ENCODE results near the gene STMN3.
"Not testable (repeated sequence)": the region's sequence is repeated elsewhere in the genome, so short reads cannot be mapped to it uniquely, and the experiment has no call there.

Gene STMN3

GRCh38 chr20:63675681-63676368 is 22.6 kb upstream of the STMN3 start:
- DNase-seq: no peak

GRCh38 chr20:63673951-63674350 is 20.7 kb upstream of the STMN3 start:
- no peak for DNase-seq

DNA sequence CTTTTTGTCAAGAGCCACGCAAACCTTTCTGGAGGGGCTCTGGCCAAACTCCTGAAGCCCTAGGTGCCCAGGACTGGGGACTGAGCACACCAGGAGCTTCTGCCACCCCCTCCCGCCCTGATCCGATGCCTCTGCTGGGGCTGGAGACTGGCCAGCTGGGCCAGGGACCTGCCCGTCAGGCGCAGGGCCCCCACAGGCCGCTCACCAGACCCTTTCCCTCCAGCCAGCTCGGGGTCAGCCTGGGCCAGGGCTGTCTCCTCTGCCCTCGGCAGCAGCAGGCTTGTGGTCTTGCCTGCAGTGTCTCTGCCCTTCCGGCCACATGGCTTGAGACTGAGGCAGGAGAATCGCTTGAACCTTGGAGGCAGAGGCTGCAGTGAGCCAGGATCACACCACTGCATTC is 19.4 kb upstream of the STMN3 start:
- no peak for DNase-seq

GRCh38 chr20:63671695-63672094 is 18.5 kb upstream of the STMN3 start:
- DNase-seq: not testable (repeated sequence)

GRCh38 chr20:63668351-63668750 is 15.1 kb upstream of the STMN3 start:
- DNase-seq: no peak

GRCh38 chr20:63667858-63668257 is 14.6 kb upstream of the STMN3 start:
- no peak for DNase-seq

GRCh38 chr20:63665708-63666107 is 12.5 kb upstream of the STMN3 start:
- DNase-seq: no peak

DNA sequence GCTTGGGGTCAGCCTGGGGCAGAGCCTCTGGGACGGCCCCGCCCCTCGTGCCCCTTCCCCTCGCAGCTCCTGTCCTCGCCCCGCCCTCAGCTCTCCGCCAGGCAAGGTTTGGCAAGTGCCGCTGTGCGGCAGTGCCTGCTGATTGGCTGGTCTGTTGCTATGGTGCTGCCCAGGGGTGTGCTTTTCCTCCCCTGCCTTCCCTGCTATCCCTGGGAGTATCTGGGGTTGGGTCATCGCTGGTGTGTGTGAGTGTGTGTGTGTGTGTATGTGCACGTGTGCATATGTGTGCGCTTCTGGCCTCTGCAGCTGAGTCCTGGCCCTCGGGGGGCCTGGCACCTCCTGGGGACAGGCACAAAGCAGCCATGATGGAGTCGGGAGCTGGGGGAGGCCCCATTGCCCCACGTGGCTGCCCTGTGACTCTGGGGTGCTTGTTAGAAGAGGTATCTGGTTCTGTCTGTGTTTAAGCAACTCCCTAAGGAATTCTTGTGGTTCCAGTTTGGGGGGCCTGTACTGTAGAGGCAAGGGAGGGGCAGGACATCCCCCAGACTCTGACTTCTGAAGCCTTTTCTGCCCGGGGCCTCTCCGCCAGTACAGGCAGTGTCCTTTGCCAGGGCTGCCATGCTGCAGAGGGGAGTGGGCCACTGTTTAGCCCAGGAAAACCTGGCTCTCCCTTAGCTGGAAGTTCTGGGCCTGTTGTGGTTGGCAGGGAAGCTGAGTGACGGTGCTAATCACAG is 11.8 kb upstream of the STMN3 start:
- DNase-seq: peak; percentile 87

DNA sequence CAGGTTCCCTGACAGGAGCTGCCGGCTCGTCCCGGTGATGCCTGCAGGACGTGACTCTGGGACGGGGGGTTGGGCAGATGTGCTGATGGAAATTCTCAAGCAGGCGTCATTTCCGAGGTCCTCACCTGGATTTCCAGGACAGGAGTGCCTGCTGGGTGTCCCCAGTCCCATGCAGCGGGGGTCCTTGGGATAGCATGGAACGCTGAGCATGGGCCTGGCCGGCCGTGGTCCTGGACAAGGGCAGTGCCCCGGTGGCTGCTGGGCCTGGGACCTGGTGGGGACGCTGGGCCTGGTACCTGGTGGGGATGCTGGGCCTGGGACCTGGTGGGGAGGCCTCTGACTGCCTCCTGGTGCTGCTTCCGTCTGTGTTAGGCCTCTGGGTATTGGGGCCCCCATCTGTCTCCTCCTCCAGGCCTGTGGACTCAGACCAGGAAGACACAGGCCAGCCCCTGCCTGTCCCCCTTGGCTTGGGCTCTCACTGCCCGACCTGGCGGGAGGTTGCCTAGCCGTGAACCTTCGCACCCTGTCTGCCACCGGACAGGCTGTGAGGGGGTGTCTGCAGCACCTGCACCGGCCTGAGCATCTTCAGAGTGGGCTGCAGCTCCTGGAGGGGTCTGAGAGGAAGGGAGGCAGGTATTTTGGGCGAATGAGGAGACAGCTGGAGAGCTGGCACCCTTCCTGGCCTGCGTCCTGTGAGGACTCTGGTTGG is 11.1 kb upstream of the STMN3 start:
- no peak for DNase-seq

GRCh38 chr20:63663332-63664066 is 10.3 kb upstream of the STMN3 start:
- no peak for DNase-seq

GRCh38 chr20:63662813-63663189 is 9.6 kb upstream of the STMN3 start:
- DNase-seq: no peak

DNA sequence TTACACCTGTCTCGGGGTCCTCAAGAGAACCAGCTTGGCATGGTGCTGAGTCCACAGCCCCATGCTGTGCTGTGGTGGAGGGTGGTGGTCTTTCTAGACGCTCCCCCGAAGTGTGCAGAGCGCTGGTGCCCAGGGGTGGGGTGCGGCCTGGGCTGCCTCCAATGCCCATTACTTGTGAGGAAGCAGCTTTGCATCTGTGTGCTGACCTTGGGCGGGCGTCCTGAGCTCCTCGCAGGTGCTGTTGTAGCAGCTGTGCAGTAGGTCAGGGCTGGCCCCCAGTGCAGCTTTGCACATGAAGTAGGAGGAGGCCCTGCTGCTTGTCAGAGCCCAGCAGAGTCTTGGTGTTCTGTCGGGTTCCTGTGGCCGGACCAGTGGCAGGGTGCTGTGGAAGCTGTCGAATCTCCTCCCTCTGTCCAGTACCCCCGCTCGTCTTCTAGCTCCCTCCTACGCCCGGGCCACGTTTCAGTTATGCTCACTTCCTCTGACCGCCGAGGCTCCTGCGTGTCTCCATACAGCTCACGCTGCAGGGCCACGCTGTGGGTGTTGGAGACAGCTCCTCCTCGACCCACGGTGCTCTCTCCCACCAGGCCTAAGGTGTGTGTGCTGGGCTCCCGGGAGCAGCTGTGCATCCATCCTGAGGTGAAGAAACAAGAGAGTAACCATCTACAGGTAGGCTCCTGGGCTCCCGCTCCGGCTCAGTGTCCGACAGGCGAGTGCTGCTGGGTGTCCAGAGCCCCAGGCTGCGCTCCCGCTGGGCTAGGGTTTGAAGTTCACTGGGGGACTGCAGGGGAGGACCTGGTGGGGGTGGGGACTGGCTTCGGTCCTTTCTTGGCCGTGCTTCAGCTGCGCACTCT is 9.0 kb upstream of the STMN3 start:
- no peak for DNase-seq

DNA sequence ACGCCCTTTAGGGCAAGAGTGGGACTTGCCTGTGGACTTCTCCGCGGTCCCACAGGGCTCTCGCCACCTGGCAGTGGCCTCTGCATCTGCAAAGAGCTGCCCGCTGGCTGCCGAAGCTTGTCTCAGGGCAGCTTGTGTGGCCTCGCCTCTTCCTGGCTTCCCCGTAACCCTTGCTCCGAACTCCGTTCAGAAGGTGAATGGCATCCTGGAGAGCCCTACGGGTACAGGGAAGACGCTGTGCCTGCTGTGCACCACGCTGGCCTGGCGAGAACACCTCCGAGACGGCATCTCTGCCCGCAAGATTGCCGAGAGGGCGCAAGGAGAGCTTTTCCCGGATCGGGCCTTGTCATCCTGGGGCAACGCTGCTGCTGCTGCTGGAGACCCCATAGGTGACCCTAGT is 7.9 kb upstream of the STMN3 start:
- DNase-seq: no peak

DNA sequence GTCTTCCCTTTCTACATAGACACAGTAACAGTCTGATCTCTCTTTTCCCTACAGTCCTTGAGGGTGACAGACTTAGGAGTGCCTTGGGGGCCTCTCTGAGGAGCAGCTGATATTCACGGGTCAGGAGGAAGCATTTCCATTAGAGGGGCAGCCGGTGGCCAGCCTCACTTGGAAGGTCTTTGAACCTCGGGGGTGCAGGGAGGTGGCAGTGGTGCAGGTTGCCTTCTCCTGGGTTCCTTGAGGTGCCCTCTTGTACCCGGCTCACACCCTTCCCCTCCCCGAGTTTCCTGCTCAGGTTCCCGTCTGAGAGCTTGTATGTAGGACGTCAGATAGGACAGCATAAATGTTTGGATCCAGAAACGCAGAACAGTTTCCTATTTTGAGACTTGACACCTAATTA is 7.4 kb upstream of the STMN3 start:
- DNase-seq: no peak

- DNase-seq: not testable (repeated sequence)
Observed at GRCh38 chr20:63660174-63660573, 7.0 kb upstream of the STMN3 start.

GRCh38 chr20:63659370-63659769 is 6.1 kb upstream of the STMN3 start:
- DNase-seq: no peak

GRCh38 chr20:63658749-63659187 is 5.5 kb upstream of the STMN3 start:
- DNase-seq: no peak

DNA sequence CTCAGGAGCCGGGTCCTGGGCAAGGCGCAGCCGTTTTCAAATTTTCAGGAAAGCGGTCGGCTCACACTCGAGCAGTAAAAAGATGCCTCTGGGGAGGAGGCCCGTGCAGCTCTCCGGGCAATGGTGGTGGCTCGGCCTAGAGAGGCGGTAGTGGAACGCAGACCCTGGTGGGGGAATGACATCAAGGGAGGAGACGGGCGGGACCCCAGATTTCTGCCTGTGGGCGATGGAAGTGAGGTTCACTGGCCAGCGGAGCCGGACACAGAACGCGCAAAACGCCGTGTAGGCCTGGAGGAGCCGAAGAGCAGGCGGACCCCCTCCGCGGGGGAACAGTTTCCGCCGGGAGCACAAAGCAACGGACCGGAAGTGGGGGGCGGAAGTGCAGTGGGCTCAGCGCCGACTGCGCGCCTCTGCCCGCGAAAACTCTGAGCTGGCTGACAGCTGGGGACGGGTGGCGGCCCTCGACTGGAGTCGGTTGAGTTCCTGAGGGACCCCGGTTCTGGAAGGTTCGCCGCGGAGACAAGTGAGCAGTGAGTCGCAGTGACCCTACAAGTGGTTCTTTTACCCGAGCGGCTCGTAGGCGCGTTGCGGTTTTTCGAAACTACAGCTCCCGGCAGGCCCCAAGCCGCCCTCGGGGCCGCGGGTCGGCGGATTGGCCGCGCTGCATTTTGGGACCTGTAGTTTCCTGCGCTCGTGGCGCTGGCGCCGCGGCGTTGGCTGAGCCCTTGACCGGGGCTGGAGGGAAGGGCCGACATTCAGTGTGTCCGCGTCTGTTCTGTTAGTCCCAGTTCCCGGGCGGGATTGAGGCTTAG is 4.9 kb upstream of the STMN3 start, which contains the start of gene RTEL1:
Gene RTEL1, plus strand, starts transcription at position 376 of the 812 bp plus-strand sequence. CDS start 1,091 bp downstream, outside the sequence.
- peak; percentile 98 for DNase-seq

DNA sequence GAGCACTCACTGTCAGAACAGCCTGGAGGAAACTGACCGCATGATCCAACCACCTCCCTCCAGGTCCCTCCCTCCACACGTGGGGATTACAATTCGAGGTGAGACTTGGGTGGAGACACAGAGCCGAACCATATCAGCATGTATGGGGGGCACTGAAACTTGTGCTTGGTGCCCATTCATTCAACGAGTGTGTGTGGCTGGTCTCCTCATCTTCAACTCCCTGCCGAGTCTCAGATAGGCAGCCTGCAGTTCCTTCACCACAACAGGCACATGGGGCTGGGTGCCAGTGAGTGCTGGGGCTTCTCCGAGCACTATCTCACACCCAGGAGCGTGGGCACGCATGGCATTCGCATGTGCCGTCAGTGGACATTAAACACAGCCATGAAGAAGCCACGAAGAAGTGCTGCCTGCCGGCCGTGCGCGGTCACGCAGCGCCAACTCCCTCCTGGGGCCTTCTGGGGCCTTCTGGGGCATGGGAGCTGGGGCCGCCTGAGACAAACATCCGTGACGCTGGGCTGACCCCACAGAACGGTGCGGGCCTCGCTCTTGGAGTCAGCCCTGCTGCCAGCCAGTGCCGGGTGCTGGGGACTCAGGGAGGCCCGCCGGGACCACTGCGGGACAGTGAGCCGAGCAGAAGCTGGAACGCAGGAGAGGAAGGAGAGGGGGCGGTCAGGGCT is 4.2 kb upstream of the STMN3 start:
- DNase-seq: no peak

DNA sequence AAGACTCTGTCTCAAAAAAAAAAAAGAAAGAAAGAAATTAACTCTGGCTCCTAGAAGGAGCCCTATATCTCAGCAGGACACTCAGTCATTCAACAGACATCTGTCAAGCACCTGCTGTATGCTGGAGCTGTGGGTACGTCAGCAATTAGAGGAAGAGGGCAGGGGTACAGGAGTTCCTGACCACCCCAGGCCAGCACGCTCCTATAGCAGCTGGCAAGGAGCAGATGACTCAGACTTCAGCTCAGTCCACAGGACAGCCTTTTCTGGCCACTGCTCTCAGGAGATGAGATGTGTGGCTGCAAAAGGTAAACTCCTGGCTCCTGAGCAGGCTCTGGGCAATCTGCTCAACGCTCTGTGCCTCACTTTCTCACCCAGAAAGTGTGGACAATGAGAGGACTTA is 3.2 kb upstream of the STMN3 start:
- DNase-seq: no peak

DNA sequence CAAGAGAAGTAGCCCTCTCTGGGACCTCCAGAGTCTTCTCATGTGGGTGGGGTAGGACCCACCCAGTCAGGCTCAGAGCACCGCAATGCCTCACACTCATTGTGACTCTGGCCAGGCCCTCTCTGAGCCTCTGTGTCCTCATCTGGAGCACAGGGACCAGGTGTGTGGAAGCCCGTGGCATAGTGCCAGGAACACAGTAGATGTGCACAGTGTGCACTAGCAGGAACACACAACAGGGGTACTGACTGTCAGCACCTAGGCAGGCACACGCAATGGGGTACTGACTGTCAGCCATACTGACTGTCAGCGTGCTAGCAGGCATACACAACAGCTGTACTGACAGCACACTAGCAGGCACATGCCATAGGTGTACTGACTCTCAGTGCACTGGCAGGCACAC is 2.0 kb upstream of the STMN3 start:
- DNase-seq: no peak

All from eye (tissue), 1 donor.